GM21447 (cell line): ENCODE results near the gene IL17RC.

ENCODE experiments used
- ATAC-seq: cut with Tn5 transposase; IDR thresholded peaks from one replicate; pipeline ENCODE4 v1.9.1; 2021; ENCODE audit not compliant: unreplicated experiment

IL17RC gene

GRCh38 chr3:9976721-9977709 is 60.1 kb downstream of the IL17RC start:
- ATAC-seq, result no peak

- ATAC-seq, result no peak
Observed at GRCh38 chr3:9978710-9979305, 61.9 kb downstream of the IL17RC start.

- no peak for ATAC-seq
Observed at GRCh38 chr3:9980251-9980650, 63.4 kb downstream of the IL17RC start.
